ENCODE results near the gene SEMA5A.

DNA sequence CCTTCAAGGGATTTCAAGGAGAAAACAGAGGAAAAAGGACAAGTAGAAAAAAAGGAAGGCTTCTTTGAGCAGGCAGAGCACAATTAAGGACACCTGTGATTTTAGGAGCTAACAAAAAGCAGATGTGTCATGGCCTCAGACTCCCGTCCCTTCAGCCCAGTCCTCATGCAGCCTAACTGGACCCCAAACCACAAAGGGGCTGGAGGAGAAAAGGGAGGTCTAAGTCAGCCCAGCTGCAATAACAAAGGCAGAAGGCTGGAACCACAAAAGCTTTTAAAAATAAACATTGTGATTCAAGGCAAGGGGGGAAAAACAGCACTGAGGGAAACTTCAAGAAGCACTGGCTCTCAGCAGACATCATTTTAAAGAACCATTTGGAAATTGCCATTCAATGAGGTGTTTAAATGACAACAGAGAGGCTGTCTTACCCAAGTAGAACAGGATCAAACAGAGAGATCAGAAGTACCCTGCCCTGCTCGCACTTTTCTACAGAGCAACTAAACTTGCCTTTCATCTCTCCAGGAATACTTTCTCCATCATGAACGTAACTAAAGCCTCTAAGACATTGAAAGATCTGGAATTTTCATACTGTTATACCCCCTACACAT, 89.3 kb downstream of the SEMA5A start:
- TF ChIP-seq, protein P1, sequence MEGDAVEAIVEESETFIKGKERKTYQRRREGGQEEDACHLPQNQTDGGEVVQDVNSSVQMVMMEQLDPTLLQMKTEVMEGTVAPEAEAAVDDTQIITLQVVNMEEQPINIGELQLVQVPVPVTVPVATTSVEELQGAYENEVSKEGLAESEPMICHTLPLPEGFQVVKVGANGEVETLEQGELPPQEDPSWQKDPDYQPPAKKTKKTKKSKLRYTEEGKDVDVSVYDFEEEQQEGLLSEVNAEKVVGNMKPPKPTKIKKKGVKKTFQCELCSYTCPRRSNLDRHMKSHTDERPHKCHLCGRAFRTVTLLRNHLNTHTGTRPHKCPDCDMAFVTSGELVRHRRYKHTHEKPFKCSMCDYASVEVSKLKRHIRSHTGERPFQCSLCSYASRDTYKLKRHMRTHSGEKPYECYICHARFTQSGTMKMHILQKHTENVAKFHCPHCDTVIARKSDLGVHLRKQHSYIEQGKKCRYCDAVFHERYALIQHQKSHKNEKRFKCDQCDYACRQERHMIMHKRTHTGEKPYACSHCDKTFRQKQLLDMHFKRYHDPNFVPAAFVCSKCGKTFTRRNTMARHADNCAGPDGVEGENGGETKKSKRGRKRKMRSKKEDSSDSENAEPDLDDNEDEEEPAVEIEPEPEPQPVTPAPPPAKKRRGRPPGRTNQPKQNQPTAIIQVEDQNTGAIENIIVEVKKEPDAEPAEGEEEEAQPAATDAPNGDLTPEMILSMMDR (IDR thresholded peaks at IDR 0.05), result no peak
- TF ChIP-seq SP1 (CRISPR knock-in tag; conservative IDR thresholded peaks at IDR 0.05) (no peak), MAX (CRISPR knock-in tag; IDR thresholded peaks at IDR 0.05) (no peak), CREM (CRISPR knock-in tag; IDR thresholded peaks at IDR 0.05) (no peak), JUN (CRISPR knock-in tag; IDR thresholded peaks at IDR 0.05) (no peak), ZNF138 (CRISPR knock-in tag; conservative IDR thresholded peaks at IDR 0.05) (no peak), ZNF121 (CRISPR knock-in tag; IDR thresholded peaks at IDR 0.05) (no peak)
- TF ChIP-seq, protein P2, sequence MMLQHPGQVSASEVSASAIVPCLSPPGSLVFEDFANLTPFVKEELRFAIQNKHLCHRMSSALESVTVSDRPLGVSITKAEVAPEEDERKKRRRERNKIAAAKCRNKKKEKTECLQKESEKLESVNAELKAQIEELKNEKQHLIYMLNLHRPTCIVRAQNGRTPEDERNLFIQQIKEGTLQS (CRISPR knock-in tag; conservative IDR thresholded peaks at IDR 0.05), result no peak

All from WTC11 (cell line).